ENCODE results near the gene RBCK1. TPM values are rescaled to one million over a fixed set of nuclear protein-coding genes. Genes with fewer than 3 reads are reported as not detected.
A peak's percentile ranks its signal among the peaks of the same experiment; 100 is the strongest.

RBCK1 gene
- total and polyA plus RNA-seq, 9 of the 15 experiments (the other 6 are each of a cell fraction or from before 2014, with no cell fraction given), result 5.9 to 59.3 (median 26.5) TPM

DNA sequence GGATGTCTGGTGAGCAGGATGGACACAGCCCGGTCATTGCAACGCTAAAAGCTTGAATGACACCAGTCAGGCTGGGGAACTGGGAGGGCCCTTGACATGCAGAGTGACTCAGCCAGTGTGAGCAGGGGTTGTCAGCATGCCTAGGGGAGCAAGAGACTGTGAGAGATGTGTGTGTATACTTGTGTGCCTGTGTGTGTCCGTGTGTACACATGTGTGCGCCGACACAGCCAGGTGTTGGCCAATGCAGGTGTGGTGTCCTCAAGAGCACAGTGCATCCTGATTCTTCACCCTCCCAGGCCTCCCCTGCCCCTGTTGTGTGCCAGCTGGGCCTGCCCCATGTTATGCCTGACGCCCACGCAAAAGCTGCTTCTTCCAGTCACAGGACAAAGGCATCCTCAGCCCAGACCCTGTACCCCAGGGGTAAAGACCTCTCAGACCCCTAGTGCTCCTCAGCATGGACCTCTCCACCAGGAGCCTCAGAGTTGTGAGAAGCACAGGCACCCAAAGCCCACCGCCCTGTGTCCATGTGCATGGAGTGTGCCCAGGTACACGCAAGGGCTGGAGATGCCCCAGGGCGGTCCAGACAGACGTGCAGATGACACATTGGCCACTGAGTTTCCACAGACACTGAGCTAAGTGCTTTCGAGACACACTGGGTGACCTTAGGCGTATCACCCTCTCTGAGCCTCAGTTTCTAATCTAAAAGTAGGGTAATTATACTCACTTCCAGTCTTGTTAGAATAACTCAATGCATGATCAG is 44.6 kb upstream of the RBCK1 start (continued):
- TF ChIP-seq SIX5 (IDR thresholded peaks at IDR 0.05; ENCODE audit: borderline replicate concordance in 1 of 2, insufficient read depth in 1 of 2, low read depth in 1 of 2, low read length in 2 of 2) (no peak), ZNF586 (CRISPR knock-in tag; conservative IDR thresholded peaks at IDR 0.05) (no peak), NBN (IDR thresholded peaks at IDR 0.05; ENCODE audit: low read depth) (no peak), EGR1 (conservative IDR thresholded peaks at IDR 0.05) (peak; percentile 86), SP1 (CRISPR knock-in tag; IDR thresholded peaks at IDR 0.05) (no peak), NR4A1 (CRISPR knock-in tag; IDR thresholded peaks at IDR 0.05) (no peak), NR4A1 (tag; IDR thresholded peaks at IDR 0.05) (peak; percentile 62; the same call in 1 of the 2 replicates), KDM4B (IDR thresholded peaks at IDR 0.05; ENCODE audit: borderline replicate concordance in 2 of 2, low read depth in 1 of 2) (no peak), CEBPG (CRISPR knock-in tag; IDR thresholded peaks at IDR 0.05) (no peak), CEBPG (tag; conservative IDR thresholded peaks at IDR 0.05 in 1 of 2, IDR thresholded peaks at IDR 0.05 in 1 of 2) (no peak), FOS (IDR thresholded peaks at IDR 0.05; ENCODE audit: extremely low read depth, insufficient read length) (no peak), THRAP3 (IDR thresholded peaks at IDR 0.05; ENCODE audit: borderline replicate concordance) (no peak), NR3C1 (CRISPR knock-in tag; IDR thresholded peaks at IDR 0.05) (no peak), PCBP1 (IDR thresholded peaks at IDR 0.05; ENCODE audit: low read depth, low read length, poor library complexity, severe bottlenecking) (no peak), ZNF511 (CRISPR knock-in tag; IDR thresholded peaks at IDR 0.05) (no peak), HIVEP1 (CRISPR knock-in tag; IDR thresholded peaks at IDR 0.05) (no peak), NFE2L1 (tag; IDR thresholded peaks at IDR 0.05; ENCODE audit: borderline replicate concordance, low read depth) (no peak), PTBP1 (IDR thresholded peaks at IDR 0.05; ENCODE audit: low read depth, low read length) (no peak), PHTF2 (CRISPR knock-in tag; IDR thresholded peaks at IDR 0.05) (no peak), SMARCC2 (IDR thresholded peaks at IDR 0.05; ENCODE audit: low read depth) (no peak), NFIX (CRISPR knock-in tag; IDR thresholded peaks at IDR 0.05; ENCODE audit: low read depth) (no peak), NCOA1 (IDR thresholded peaks at IDR 0.05; ENCODE audit: low read depth) (no peak), FIP1L1 (IDR thresholded peaks at IDR 0.05; ENCODE audit: low read depth, low read length, poor library complexity, severe bottlenecking) (no peak), TSHZ1 (CRISPR knock-in tag; IDR thresholded peaks at IDR 0.05) (no peak), RFX7 (CRISPR knock-in tag; IDR thresholded peaks at IDR 0.05) (no peak)
- TF ChIP-seq, protein P1, sequence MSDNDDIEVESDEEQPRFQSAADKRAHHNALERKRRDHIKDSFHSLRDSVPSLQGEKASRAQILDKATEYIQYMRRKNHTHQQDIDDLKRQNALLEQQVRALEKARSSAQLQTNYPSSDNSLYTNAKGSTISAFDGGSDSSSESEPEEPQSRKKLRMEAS (CRISPR knock-in tag; IDR thresholded peaks at IDR 0.05), result peak; percentile 14
